Measurements from ENCODE around the gene PSMG2. TPM values are rescaled to one million over a fixed set of nuclear protein-coding genes. Genes with fewer than 3 reads are reported as not detected.

The PSMG2 gene
- total RNA-seq, 6 donors from 2014 or later = 28.0 to 84.0 (median 62.6) TPM

DNA sequence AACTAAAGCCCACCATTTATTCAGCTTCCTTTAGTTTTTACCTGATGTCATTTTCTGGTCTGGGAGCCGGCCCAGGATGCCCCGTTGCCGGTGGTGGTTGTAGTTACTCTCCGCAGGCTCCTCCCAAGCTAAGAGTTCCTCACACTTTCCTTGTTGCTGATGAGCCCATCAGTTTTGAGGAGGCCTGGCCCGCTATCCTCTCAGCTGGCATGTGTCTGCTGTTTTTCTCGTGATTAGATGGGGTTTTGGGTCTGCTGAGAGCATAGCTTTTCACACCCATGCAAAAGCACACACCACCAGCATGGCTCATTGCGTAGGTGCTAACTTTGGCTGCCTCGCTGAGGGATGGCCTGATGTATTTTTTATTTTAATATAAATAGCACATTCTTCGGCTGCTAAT lies 72.1 kb downstream of the PSMG2 start:
- DNase-seq = no peak
- H3K27ac ChIP-seq = no peak overlapping the region
- ATAC-seq (ENCODE audit: low FRiP score in 2 of 2) = no peak
- no peaks in the 10 kb centered on the region for H3K27me3 ChIP-seq
- 87 to 89% methylated on average over 9 of the region's 9 CpGs for WGBS, 2 donors
- H3K4me3 ChIP-seq = no peak overlapping the region
- H3K4me1 ChIP-seq = no peaks in the 10 kb centered on the region
- H3K36me3 ChIP-seq = no peaks in the 10 kb centered on the region
- H3K9me3 ChIP-seq = no peaks in the 10 kb centered on the region
- TF ChIP-seq, protein P1, sequence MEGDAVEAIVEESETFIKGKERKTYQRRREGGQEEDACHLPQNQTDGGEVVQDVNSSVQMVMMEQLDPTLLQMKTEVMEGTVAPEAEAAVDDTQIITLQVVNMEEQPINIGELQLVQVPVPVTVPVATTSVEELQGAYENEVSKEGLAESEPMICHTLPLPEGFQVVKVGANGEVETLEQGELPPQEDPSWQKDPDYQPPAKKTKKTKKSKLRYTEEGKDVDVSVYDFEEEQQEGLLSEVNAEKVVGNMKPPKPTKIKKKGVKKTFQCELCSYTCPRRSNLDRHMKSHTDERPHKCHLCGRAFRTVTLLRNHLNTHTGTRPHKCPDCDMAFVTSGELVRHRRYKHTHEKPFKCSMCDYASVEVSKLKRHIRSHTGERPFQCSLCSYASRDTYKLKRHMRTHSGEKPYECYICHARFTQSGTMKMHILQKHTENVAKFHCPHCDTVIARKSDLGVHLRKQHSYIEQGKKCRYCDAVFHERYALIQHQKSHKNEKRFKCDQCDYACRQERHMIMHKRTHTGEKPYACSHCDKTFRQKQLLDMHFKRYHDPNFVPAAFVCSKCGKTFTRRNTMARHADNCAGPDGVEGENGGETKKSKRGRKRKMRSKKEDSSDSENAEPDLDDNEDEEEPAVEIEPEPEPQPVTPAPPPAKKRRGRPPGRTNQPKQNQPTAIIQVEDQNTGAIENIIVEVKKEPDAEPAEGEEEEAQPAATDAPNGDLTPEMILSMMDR (IDR thresholded peaks at IDR 0.05) = no peak
- TF ChIP-seq POLR2A (IDR thresholded peaks at IDR 0.05) (no peak), EP300 (IDR thresholded peaks at IDR 0.05) (no peak), POLR2AphosphoS5 (IDR thresholded peaks at IDR 0.05) (no peak)

Small RNA genes within 50 kb of the gene (small RNA-seq; reads per million reads assigned to genes)
- gene RF00019 = 0 reads per million in 4 donors

Other genes with a start within 250 kb of the PSMG2 start
- gene SPIRE1, start 44.9 kb upstream of the PSMG2 start, total RNA-seq = 10 to 100 TPM; 33.9 to 76.7 (median 59.6) TPM
- 10 to 100 TPM in 1 of 6 donors, 1 to 10 TPM in 5; 3.9 to 18.9 (median 5.4) TPM for gene CEP76, start 319 bp upstream of the PSMG2 start, total RNA-seq
- 100 to 1,000 TPM in 1 of 6 donors, 10 to 100 TPM in 5; 31.9 to 119 (median 54.0) TPM for gene PTPN2, start 181.2 kb downstream of the PSMG2 start, total RNA-seq
- 10 to 100 TPM; 18.4 to 49.7 (median 38.2) TPM for gene SEH1L, start 245.0 kb downstream of the PSMG2 start, total RNA-seq

Data from upper lobe of left lung (tissue), 6 donors.